Loucy (cell line): ENCODE data around the gene ATP6V1G1.

Experiments used
- H2AFZ ChIP-seq: fragments of 200-600 bp; sonication (generic); 2 replicates; pipeline ENCODE4 v1.6.0; 2016; ENCODE audit warnings: antibody characterized with exemption, mild to moderate bottlenecking, low read length, moderate library complexity
- H3F3A ChIP-seq: fragments of 200-600 bp; 2 replicates; pipeline ENCODE4 v1.6.0; 2016; ENCODE audit warnings: antibody characterized with exemption, low read depth, mild to moderate bottlenecking
- H3K27me3 ChIP-seq: fragments of 200-600 bp; sonication (generic); 2 replicates; pipeline ENCODE4 v1.6.1; 2014; ENCODE audit warnings: low read length, mild to moderate bottlenecking; ENCODE audit not compliant: insufficient read depth, poor library complexity, severe bottlenecking
- H3K36me3 ChIP-seq: fragments of 200-600 bp; sonication (generic); 2 replicates; pipeline ENCODE4 v1.6.1; 2016; ENCODE audit warnings: low read length; ENCODE audit not compliant: insufficient read depth
- H3K4me1 ChIP-seq: fragments of 200-600 bp; sonication (generic); 2 replicates; pipeline ENCODE4 v1.5.1; 2014; ENCODE audit warnings: low read length, mild to moderate bottlenecking; ENCODE audit not compliant: insufficient read depth, poor library complexity, severe bottlenecking
- H3K4me2 ChIP-seq: fragments of 200-600 bp; sonication (generic); 2 replicates; pipeline ENCODE4 v1.6.0; 2014; ENCODE audit warnings: antibody characterized with exemption, low read length, low read depth, mild to moderate bottlenecking; ENCODE audit not compliant: poor library complexity, severe bottlenecking
- H3K4me3 ChIP-seq: fragments of 200-600 bp; sonication (generic); 2 replicates; pipeline ENCODE4 v1.5.1; 2014; ENCODE audit warnings: low read length, mild to moderate bottlenecking, mixed read lengths; ENCODE audit not compliant: poor library complexity, severe bottlenecking
- H3K79me2 ChIP-seq: fragments of 200-600 bp; sonication (generic); 2 replicates; pipeline ENCODE4 v1.6.1; 2014; ENCODE audit warnings: low read length; ENCODE audit not compliant: insufficient read depth
- H3K9ac ChIP-seq: fragments of 200-600 bp; sonication (generic); 2 replicates; pipeline ENCODE4 v1.6.0; 2014; ENCODE audit warnings: mild to moderate bottlenecking, low read depth, low read length, moderate library complexity; ENCODE audit not compliant: poor library complexity, severe bottlenecking
- H3K9me2 ChIP-seq: fragments of 200-600 bp; sonication (generic); replicated peaks from 2 replicates; pipeline ENCODE4 v1.6.1; 2016; ENCODE audit warnings: low read depth, low read length, mixed read lengths
- H3K9me3 ChIP-seq: fragments of 200-600 bp; sonication (generic); 2 replicates; pipeline ENCODE4 v1.6.1; 2014; ENCODE audit warnings: mild to moderate bottlenecking, antibody characterized with exemption, low read length, low read depth; ENCODE audit not compliant: insufficient read depth
- H4K20me1 ChIP-seq: fragments of 200-600 bp; sonication (generic); 2 replicates; pipeline ENCODE4 v1.6.0; 2014; ENCODE audit warnings: antibody characterized with exemption, low read length, mild to moderate bottlenecking; ENCODE audit not compliant: insufficient read depth, poor library complexity, severe bottlenecking
- EZH2phosphoT487 ChIP-seq: fragments of 200-600 bp; IDR thresholded peaks from 2 replicates; pipeline ENCODE4 v1.6.1; 2018; ENCODE audit warnings: antibody characterized with exemption, mild to moderate bottlenecking, moderate library complexity, borderline replicate concordance
- TF ChIP-seq, protein P1 (sequence below): fragments of 200-600 bp; sonication (generic); conservative IDR thresholded peaks from 2 replicates; pipeline ENCODE4 v1.5.1; 2014; ENCODE audit warnings: mild to moderate bottlenecking, antibody characterized with exemption, low read length

The ATP6V1G1 gene

DNA sequence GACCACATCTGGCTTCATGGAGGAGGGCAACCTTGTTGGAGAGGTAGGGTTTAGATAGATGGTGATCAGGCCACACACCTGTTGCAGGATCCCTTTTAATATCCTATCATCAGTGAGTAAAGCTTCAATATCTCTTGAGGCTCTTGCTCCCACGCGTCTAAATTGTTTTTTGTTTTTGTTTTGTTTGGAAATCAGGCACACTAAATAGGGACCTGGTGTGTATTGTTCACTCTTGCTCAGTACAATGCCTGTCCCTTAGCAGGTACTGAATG lies 20.9 kb downstream of the ATP6V1G1 start:
- H2AFZ ChIP-seq: no peak overlapping the region
- no peaks in the 10 kb centered on the region for H3K9me3 ChIP-seq
- H3F3A ChIP-seq: no peaks in the 10 kb centered on the region
- H3K9ac ChIP-seq: no peak overlapping the region
- peaks cover 4% of the 10 kb centered on the region for H4K20me1 ChIP-seq
- H3K27me3 ChIP-seq: no peaks in the 10 kb centered on the region
- H3K4me3 ChIP-seq: no peak overlapping the region
- H3K79me2 ChIP-seq: peaks cover 30% of the 10 kb centered on the region
- no peak for TF ChIP-seq EZH2phosphoT487
- TF ChIP-seq, protein P1, sequence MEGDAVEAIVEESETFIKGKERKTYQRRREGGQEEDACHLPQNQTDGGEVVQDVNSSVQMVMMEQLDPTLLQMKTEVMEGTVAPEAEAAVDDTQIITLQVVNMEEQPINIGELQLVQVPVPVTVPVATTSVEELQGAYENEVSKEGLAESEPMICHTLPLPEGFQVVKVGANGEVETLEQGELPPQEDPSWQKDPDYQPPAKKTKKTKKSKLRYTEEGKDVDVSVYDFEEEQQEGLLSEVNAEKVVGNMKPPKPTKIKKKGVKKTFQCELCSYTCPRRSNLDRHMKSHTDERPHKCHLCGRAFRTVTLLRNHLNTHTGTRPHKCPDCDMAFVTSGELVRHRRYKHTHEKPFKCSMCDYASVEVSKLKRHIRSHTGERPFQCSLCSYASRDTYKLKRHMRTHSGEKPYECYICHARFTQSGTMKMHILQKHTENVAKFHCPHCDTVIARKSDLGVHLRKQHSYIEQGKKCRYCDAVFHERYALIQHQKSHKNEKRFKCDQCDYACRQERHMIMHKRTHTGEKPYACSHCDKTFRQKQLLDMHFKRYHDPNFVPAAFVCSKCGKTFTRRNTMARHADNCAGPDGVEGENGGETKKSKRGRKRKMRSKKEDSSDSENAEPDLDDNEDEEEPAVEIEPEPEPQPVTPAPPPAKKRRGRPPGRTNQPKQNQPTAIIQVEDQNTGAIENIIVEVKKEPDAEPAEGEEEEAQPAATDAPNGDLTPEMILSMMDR: no peak
- H3K4me1 ChIP-seq: peaks cover 25% of the 10 kb centered on the region
- H3K36me3 ChIP-seq: no peaks in the 10 kb centered on the region
- H3K9me2 ChIP-seq: no peaks in the 10 kb centered on the region
- no peak overlapping the region for H3K4me2 ChIP-seq

DNA sequence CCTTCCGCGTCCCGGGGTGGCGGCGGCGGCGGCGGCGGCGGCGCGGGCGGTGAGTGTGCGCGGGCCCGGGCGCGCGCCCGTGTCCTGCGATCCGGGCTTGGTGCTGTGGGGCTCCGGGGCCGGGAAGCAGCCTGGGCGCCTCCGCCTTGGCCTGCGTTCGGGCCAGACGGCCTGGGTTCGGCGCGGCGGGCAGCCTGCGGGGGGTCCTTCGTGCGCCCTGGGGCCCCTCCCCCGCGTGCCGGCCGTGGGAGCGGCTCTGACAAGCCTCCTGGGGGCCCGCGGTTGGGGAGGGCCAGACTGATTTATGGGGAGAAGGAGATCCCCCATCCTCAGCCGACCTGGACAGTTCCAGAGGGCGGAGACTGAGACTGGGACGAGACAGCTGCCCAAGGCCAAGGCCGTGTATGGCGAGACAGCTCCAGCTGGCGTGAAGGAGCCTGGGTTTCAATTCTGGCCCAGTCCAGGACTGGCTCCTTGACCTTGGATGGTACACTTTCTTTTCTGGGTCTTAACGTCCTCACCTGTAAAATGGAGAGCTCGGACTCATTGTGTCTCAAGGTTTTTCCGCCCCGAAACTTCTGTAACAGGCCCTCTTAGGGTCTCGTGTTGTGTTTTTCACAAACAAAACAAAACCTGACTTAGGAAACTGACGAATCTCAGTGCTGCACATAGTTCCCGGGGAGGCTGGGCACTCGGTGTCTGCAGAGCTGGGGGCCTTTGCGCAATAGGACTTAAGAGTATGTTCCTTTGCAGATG lies 24.1 kb downstream of the ATP6V1G1 start:
- H3K9ac ChIP-seq: peak overlapping the region; percentile 85
- H3F3A ChIP-seq: no peaks in the 10 kb centered on the region
- H4K20me1 ChIP-seq: peaks cover 4% of the 10 kb centered on the region
- peak overlapping the region; percentile 63 for H2AFZ ChIP-seq
- H3K36me3 ChIP-seq: no peaks in the 10 kb centered on the region
- peak overlapping the region; percentile 80 for H3K4me3 ChIP-seq
- H3K79me2 ChIP-seq: peaks cover 42% of the 10 kb centered on the region
- H3K4me1 ChIP-seq: peaks cover 38% of the 10 kb centered on the region
- H3K9me2 ChIP-seq: no peaks in the 10 kb centered on the region
- peak overlapping the region; percentile 91 for H3K4me2 ChIP-seq
- H3K9me3 ChIP-seq: no peaks in the 10 kb centered on the region
- no peak for TF ChIP-seq EZH2phosphoT487
- no peaks in the 10 kb centered on the region for H3K27me3 ChIP-seq

DNA sequence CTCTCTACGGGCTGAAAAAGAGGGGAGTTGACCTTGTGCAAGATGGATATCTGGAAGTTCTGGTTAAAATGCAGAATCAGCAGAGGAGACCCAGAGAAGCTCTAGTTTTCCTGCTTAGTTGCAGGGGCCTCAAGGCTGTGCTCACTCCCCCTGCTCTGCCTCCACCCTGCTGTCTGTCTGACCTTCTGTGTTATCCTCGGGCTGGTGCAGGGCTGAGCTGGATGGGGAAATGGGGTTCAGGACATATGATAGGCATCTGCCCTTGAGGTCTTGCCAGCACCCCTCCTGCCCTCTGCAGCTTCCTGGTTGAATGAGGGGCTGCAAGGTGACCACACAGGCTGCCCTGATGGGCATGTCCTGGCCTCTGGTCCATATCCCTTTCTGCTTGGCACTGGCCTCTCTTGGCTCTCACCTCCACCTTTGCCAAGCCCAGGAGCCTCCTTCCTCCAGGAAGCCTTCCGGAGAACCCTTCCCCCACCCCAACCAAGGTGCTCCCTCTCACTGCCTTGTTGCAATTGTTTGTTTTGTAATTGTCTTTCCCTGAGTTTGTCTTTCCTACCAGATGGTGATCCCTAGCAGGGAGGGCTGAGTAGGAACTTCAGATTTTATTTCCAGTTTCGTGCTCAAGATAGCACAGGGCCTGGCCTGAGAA lies 24.8 kb downstream of the ATP6V1G1 start:
- Histone ChIP-seq H3K36me3 (no peaks in the 10 kb centered on the region), H3K9ac (peak overlapping the region; percentile 85), H3K4me2 (peak overlapping the region; percentile 91), H3F3A (no peaks in the 10 kb centered on the region), H3K4me3 (peak overlapping the region; percentile 80), H3K9me2 (no peaks in the 10 kb centered on the region), H3K9me3 (no peaks in the 10 kb centered on the region), H3K27me3 (no peaks in the 10 kb centered on the region), H3K79me2 (peaks cover 42% of the 10 kb centered on the region), H3K4me1 (peaks cover 44% of the 10 kb centered on the region), H4K20me1 (peaks cover 4% of the 10 kb centered on the region), H2AFZ (peak overlapping the region; percentile 63)
- no peak for TF ChIP-seq EZH2phosphoT487
- TF ChIP-seq, protein P1: no peak
